Neuron (in vitro differentiated cells): Measurements from ENCODE around the gene CACNG8.

ENCODE experiments used
- H2AFZ ChIP-seq: one replicate; pipeline ENCODE4 v1.6.1; 2013; ENCODE audit warnings: low read depth, mild to moderate bottlenecking, inconsistent platforms, low read length, moderate library complexity
- H3K27me3 ChIP-seq: one replicate; pipeline ENCODE4 v1.6.1; 2013; ENCODE audit warnings: low read length; ENCODE audit not compliant: insufficient read depth
- H3K36me3 ChIP-seq: one replicate; pipeline ENCODE4 v1.6.1; 2013; ENCODE audit warnings: low read length; ENCODE audit not compliant: insufficient read depth
- H3K4me1 ChIP-seq: one replicate; pipeline ENCODE4 v1.6.1; 2013; ENCODE audit warnings: low read length; ENCODE audit not compliant: insufficient read depth
- H3K4me3 ChIP-seq: 2 replicates; pipeline ENCODE4 v1.5.1; 2013; ENCODE audit warnings: mild to moderate bottlenecking, low read length, moderate library complexity
- H3K9me3 ChIP-seq: one replicate; pipeline ENCODE4 v1.6.1; 2013; ENCODE audit warnings: low read length

CACNG8 gene

DNA sequence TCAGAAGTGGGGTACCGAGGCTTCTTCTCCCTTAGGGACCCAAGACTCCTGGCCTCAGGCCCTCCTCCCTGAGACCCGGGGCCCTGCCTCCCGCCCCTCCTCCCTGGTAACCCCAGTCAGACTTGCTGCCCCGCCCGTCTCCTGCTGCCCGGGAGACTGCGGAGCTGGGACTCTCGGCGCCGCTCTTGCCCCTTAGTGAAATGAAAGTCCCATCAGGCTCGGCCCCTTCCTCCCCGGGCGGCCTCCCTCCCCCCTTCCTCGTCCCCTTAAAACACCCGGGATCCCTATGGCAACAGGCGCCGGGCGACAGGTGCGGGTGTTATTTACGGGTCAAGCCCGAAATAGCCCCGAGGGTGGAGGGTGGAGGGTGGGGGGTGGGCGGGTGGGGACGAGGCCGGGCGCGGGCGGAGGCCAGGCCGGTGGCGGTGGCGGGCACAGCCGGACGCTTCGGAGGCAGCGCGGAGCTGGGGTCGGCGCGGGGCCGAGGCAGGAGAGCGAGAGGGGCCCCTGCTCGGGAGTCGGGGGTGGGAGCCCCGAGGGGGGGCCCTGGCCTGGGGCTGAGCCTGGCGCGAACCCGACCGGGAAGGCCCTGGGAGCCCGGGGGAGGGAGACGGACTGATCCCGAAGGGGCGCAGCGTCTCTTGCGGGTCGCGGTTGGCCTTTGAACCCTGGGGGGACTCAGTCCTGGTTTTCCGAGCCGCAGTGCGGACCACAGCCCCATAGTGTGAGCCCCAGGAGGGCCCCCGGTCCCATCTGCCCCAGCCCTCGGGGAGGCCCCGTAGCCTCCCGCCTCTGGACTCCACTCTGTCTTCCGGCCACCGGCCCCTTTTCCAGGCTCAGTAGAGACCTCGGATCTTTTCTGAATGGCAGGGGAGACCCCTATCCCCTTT is 28.7 kb downstream of the CACNG8 start, which contains the start of gene CACNG6:
Gene CACNG6, plus strand, starts transcription at position 414 of the 890 bp plus-strand sequence. CDS start 1,241 bp downstream, outside the sequence.
- H2AFZ ChIP-seq: no peak within 1 kb of the TSS
- H3K4me1 ChIP-seq: peaks cover 12% of the 10 kb centered on the region
- no peaks in the 10 kb centered on the region for H3K36me3 ChIP-seq
- H3K4me3 ChIP-seq: peak within 1 kb of the TSS; percentile 38
- H3K27me3 ChIP-seq: no peaks in the 10 kb centered on the region
- H3K9me3 ChIP-seq: no peaks in the 10 kb centered on the region

DNA sequence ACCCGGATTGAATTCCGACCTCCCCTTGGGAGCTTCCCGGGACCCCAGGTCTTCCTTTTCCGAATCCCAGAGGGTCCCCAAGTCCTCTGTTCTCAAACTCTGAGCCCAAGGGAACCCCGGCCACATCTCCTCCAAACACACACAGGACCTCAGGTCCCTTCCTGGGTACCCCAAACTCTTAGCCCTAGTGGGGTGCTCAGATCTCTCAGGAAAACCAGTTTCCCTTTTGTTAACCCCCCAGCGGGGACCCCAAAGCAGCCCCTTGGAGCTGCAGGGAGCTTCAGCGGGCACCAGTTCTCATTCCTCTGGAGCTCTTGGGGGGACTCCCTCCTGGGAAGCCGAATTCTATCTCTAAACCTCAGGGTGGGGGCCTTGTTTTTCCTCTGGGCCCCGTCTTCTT is 29.5 kb downstream of the CACNG8 start:
- Histone ChIP-seq H2AFZ (no peak overlapping the region), H3K9me3 (no peaks in the 10 kb centered on the region), H3K27me3 (no peaks in the 10 kb centered on the region), H3K36me3 (no peaks in the 10 kb centered on the region), H3K4me3 (peak overlapping the region; percentile 38), H3K4me1 (peaks cover 12% of the 10 kb centered on the region)

DNA sequence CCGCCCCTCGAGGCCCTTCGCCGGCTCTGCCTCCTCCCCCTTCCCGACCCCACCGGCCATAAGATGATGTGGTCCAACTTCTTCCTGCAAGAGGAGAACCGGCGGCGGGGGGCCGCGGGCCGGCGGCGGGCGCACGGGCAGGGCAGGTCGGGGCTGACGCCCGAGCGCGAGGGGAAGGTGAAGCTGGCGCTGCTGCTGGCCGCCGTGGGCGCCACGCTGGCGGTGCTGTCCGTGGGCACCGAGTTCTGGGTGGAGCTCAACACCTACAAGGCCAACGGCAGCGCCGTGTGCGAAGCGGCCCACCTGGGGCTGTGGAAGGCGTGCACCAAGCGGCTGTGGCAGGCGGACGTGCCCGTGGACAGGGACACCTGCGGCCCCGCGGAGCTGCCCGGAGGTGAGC is 30.1 kb downstream of the CACNG8 start:
- Histone ChIP-seq H3K4me1 (peaks cover 15% of the 10 kb centered on the region), H3K36me3 (no peaks in the 10 kb centered on the region), H3K9me3 (no peaks in the 10 kb centered on the region), H3K4me3 (no peak overlapping the region), H2AFZ (no peak overlapping the region), H3K27me3 (no peaks in the 10 kb centered on the region)

DNA sequence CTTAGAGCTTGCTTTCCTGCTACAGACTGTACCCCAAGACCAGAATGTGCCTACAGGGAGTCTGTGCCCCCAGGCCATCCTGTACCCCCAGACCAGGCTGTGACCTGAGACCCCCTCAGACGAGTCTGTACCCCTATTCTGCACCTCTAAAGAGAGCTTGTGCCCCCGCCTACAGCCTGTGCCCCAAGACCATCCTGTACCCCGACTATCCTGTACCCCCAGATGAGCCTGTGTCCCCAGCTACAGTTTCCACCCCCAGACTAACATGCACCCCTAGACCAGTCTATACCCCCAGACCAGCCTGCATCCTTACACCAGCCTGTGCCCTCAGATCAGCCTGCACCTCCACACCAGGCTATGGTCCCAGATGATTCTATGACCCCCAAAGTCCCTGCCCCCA is 30.7 kb downstream of the CACNG8 start:
- peaks cover 15% of the 10 kb centered on the region for H3K4me1 ChIP-seq
- no peaks in the 10 kb centered on the region for H3K9me3 ChIP-seq
- no peak overlapping the region for H2AFZ ChIP-seq
- no peaks in the 10 kb centered on the region for H3K27me3 ChIP-seq
- H3K4me3 ChIP-seq: no peak overlapping the region
- no peaks in the 10 kb centered on the region for H3K36me3 ChIP-seq

DNA sequence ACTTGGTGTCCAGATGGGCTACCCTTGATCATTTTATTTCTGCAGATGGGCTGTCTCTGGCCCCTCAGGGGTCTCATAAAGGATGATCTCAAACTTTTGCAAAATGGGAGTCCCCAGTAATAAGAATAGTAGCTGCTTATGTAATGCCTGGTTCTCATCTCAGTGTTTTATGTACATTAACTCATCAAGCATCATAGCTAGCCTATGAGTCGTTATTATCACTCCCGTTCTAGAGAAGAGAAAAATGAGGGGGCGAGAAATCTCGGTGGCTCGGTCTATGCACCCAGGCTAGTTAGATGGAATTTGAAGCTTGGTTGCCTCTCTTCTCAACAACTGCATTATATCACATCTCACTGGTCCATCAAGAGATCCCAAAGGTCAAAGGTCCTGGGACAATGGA is 32.1 kb downstream of the CACNG8 start:
- no peaks in the 10 kb centered on the region for H3K9me3 ChIP-seq
- no peak overlapping the region for H2AFZ ChIP-seq
- H3K4me3 ChIP-seq: no peak overlapping the region
- H3K27me3 ChIP-seq: no peaks in the 10 kb centered on the region
- H3K36me3 ChIP-seq: no peaks in the 10 kb centered on the region
- peaks cover 15% of the 10 kb centered on the region for H3K4me1 ChIP-seq

DNA sequence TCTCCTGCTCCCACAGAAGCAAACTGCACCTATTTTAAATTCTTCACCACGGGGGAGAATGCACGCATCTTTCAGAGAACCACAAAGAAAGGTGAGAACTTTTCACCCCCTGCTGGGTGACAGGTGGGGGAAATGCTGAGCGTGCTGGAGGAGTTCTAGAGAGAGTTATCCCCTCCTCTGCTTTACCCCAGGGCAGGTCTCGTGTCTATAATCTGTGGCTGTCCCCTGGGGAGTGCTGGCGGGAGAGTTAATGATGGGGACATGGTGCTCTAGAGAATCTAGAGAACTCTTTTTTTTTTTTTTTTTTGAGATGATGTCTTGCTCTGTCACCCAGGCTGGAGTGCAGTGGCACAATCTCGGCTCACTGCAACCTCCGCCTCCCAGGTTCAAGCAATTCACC is 35.5 kb downstream of the CACNG8 start:
- peaks cover 10% of the 10 kb centered on the region for H3K4me1 ChIP-seq
- H2AFZ ChIP-seq: no peak overlapping the region
- H3K4me3 ChIP-seq: no peak overlapping the region
- no peaks in the 10 kb centered on the region for H3K9me3 ChIP-seq
- no peaks in the 10 kb centered on the region for H3K27me3 ChIP-seq
- no peaks in the 10 kb centered on the region for H3K36me3 ChIP-seq

DNA sequence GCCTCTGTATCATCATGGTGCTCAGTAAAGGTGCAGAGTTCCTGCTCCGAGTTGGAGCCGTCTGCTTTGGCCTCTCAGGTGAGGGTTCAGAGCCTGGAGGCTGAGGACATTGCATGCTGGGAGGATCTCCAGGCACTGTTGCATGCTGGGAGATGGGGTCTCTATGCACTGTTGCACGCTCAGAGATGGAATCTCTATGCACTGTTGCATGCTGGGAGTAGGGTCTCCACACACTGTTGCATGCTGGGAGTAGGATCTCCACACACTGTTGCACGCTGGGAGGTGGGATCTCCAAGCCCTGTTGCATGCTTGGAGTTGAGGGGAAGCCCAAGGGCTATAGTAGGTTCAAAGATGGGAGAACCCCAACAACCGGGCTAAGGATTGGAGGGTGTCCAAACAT is 37.0 kb downstream of the CACNG8 start:
- Histone ChIP-seq H3K9me3 (no peaks in the 10 kb centered on the region), H3K36me3 (no peaks in the 10 kb centered on the region), H2AFZ (no peak overlapping the region), H3K4me1 (peaks cover 10% of the 10 kb centered on the region), H3K27me3 (no peaks in the 10 kb centered on the region), H3K4me3 (no peak overlapping the region)

DNA sequence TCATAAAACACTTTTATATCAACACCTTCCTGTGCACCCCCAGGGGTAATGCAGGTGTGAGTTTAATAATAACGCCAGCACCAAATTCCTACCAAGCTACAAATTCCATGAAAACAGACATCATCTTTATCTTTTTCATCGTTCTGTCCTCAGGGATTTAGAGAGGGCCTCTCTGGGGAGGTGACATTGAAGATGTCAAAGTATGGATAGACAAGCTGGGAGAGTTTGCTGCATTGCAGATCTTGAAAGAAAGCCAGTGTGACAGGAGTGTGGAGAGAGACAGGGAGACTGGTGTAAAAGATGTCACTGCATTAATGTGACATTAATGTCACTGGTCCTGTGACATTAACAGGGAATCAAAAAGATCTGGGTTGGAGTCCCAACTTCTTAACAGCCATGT is 38.8 kb downstream of the CACNG8 start:
- Histone ChIP-seq H3K27me3 (no peaks in the 10 kb centered on the region), H3K4me3 (no peak overlapping the region), H3K36me3 (no peaks in the 10 kb centered on the region)

DNA sequence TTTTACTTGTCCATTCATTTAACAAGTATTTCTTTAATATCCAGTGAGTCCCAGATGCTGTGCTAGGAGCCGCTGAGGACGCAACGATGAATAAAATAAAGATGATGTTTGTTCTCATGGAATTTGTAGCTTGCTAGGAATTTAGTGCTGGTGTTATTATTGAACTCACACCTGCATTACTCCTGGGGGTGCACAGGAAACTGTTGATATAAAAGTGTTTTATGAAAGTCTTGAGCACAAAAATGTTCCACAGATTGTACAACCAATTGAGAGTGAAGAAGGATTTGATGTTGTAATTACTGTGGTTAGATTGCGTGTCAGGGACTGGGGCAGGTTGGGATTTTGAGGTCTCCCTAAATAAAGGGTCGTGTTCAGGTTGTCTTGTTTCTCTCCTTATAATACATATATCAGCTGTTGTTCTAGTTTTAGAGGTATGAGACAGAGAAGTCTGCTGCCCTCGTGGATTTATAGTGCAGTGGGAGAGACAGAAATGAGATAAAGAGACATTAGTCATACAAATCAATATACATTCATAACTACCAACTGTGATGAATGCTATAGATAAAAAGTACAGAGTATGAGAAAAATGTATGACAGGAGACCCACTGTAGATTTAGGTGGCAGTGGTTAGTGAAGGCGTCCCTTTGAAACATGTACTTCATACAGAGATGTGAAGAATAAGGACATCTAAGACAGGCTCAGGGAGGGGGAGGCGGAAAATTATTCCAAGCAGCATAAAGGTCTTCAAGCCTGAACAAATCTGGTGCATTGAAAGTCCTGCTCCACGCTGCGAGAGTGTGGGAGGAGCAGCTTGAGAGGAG is 40.0 kb downstream of the CACNG8 start:
- Histone ChIP-seq H3K9me3 (no peaks in the 10 kb centered on the region), H3K36me3 (no peaks in the 10 kb centered on the region), H3K27me3 (no peaks in the 10 kb centered on the region), H3K4me1 (peaks cover 7% of the 10 kb centered on the region), H2AFZ (no peak overlapping the region), H3K4me3 (no peak overlapping the region)

More for the DNA sequence above, 38.8 kb downstream of the CACNG8 start:
- no peaks in the 10 kb centered on the region for H3K9me3 ChIP-seq
- peaks cover 10% of the 10 kb centered on the region for H3K4me1 ChIP-seq
- H2AFZ ChIP-seq: no peak overlapping the region

DNA sequence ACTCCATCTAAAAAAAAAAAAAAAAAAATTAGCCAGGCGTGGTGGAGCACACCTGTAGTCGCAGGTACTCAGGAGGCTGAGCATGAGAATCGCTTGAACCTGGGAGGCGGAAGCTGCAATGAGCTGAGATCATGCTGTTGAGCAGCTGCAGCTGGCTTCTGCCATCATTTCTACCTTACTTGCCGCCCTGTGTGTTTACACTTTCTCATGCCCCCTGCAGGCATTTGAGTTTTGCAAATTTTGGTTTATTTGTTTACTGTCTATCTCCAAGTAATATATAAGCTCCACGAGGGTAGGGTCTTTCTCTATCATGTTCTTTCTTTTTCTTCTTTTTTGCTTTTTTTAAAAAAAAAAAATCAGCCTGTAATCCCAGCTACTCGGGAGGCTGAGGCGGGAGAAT is 46.7 kb downstream of the CACNG8 start:
- no peaks in the 10 kb centered on the region for H3K4me1 ChIP-seq
- no peak overlapping the region for H2AFZ ChIP-seq
- no peak overlapping the region for H3K4me3 ChIP-seq
- H3K27me3 ChIP-seq: no peaks in the 10 kb centered on the region
- no peaks in the 10 kb centered on the region for H3K9me3 ChIP-seq
- H3K36me3 ChIP-seq: no peaks in the 10 kb centered on the region

DNA sequence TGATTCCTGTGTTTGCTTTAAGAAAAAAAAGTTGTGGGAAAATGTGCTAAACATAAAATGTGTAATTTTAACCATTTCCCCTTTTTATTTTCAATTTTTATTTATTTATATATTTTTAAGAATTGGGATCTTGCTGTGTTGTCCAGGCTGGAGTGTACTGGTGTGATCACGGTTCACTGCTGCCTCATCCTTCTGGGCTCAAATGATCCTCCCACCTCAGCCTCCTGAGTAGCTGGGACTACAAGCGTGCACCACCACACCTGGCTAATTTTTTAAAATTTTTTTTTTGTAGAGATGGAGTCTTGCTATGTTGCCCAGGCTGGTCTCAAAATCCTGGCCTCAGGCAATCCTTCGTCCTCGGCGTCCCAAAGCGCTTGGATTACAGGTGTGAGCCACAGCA is 47.7 kb downstream of the CACNG8 start:
- no peak overlapping the region for H3K4me3 ChIP-seq
- no peaks in the 10 kb centered on the region for H3K27me3 ChIP-seq
- H3K9me3 ChIP-seq: no peaks in the 10 kb centered on the region
- H3K36me3 ChIP-seq: no peaks in the 10 kb centered on the region
- no peak overlapping the region for H2AFZ ChIP-seq
- H3K4me1 ChIP-seq: no peaks in the 10 kb centered on the region

DNA sequence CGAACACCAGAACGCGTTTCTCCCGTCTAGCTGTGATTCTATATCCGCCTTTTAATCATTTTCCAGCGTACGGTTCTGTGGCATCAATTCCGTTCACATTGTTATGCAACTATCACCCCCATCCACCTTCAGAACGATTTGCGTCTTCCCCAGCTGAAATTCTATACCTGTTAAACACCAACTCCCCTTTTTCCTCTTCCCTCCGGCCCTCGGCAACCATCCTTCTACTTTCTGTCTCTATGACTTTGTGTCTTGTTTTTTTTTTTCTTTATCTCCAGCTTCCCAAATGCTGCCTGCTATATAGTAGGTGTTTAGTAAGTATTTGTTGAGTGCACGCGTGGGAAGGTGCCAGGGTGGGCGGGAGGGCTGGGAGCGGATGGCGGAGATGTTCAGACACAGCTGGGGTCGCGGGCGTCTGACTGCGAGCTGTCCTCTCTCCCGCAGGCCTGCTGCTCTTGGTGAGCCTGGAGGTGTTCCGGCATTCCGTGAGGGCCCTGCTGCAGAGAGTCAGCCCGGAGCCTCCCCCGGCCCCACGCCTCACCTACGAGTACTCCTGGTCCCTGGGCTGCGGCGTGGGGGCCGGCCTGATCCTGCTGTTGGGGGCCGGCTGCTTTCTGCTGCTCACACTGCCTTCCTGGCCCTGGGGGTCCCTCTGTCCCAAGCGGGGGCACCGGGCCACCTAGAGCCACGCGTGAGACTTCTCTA is 48.9 kb downstream of the CACNG8 start:
- Histone ChIP-seq H3K4me1 (peaks cover 5% of the 10 kb centered on the region), H3K4me3 (no peak overlapping the region), H2AFZ (no peak overlapping the region), H3K36me3 (no peaks in the 10 kb centered on the region), H3K27me3 (no peaks in the 10 kb centered on the region), H3K9me3 (peaks cover 2% of the 10 kb centered on the region)

DNA sequence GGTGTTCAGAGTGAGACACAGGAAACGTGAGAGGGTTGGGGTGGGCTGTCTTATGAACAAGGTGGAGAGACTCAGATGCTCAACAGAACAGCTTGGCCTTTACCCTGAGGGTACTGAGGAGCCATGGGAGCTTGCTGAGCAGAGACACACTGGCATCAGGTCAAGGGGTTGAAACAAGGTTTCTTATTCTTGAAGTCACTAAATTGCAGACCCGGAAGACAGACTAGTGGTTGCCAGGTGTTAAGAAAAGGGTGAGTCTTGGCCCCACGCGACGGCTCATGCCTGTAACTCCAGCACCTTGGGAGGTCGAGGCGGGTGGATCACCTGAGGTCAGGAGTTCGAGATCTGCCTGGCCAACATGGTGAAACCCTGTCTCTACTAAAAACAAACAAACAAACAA is 51.1 kb downstream of the CACNG8 start:
- Histone ChIP-seq H3K4me3 (no peak overlapping the region), H3K9me3 (peaks cover 2% of the 10 kb centered on the region), H2AFZ (no peak overlapping the region), H3K36me3 (no peaks in the 10 kb centered on the region), H3K4me1 (peaks cover 15% of the 10 kb centered on the region), H3K27me3 (no peaks in the 10 kb centered on the region)
